Activated T-cell treated with anti-CD3 and anti-CD28 coated beads, Interleukin-2, amount 50 U/mL, for 72 hours (primary cell): Measurements from ENCODE around the gene CRIP2. TPM values are rescaled to one million over a fixed set of nuclear protein-coding genes. Genes with fewer than 3 reads are reported as not detected.

Experiments
- ATAC-seq, 2 donors: fragments of 150-1000 bp; cut with Tn5 transposase; replicated peaks in 1 of 2; 2 replicates each; pipeline ENCODE4 v1.10.0; 2021; ENCODE audit warnings: moderate library complexity in 2 of 2, mild to moderate bottlenecking in 1 of 2
- DNase-seq, 2 donors: peaks; one replicate each; pipeline ENCODE4 v3.0.0; 2021 to 2022; ENCODE audit warnings: mixed read lengths in 1 of 2
- H3K27ac Mint-ChIP-seq: one replicate; pipeline ENCODE4 v1.8.0; 2022; ENCODE audit warnings: mild to moderate bottlenecking, moderate library complexity, mixed read lengths
- H3K27me3 Mint-ChIP-seq: one replicate; pipeline ENCODE4 v1.8.0; 2022; ENCODE audit warnings: low read depth, mixed read lengths
- H3K36me3 Mint-ChIP-seq, 2 donors: one replicate each; pipeline ENCODE4 v1.8.0; 2022; ENCODE audit warnings: mixed read lengths in 2 of 2, mild to moderate bottlenecking in 1 of 2; ENCODE audit not compliant: insufficient read depth in 2 of 2
- H3K4me1 Mint-ChIP-seq: one replicate; pipeline ENCODE4 v1.8.0; 2022; ENCODE audit warnings: low read depth, mixed read lengths
- H3K4me3 Mint-ChIP-seq, 2 donors: one replicate each; pipeline ENCODE4 v1.8.0; 2022; ENCODE audit warnings: mild to moderate bottlenecking in 2 of 2, mixed read lengths in 2 of 2, moderate library complexity in 2 of 2
- H3K9me3 Mint-ChIP-seq, 2 donors: one replicate each; pipeline ENCODE4 v1.8.0; 2022; ENCODE audit warnings: mixed read lengths in 2 of 2
- total RNA-seq, 2 donors: library from RNA; stranded (reverse); gene quantifications; one replicate each; pipeline ENCODE4 v1.2.3, GENCODE V29; 2022

Gene CRIP2
- total RNA-seq, 2 donors from 2014 or later, result 1.1 to 1.3 TPM

GRCh38 chr14:105447651-105448640 is 26.7 kb upstream of the CRIP2 start:
- Mint-ChIP-seq H3K36me3 (peaks cover 0 to 3% of the 10 kb centered on the region in 2 donors), H3K27ac (no peak overlapping the region), H3K4me3 (no peak overlapping the region), H3K9me3 (no peaks in the 10 kb centered on the region), H3K27me3 (no peaks in the 10 kb centered on the region), H3K4me1 (no peaks in the 10 kb centered on the region)
- ATAC-seq (no peak), DNase-seq (no peak)

DNA sequence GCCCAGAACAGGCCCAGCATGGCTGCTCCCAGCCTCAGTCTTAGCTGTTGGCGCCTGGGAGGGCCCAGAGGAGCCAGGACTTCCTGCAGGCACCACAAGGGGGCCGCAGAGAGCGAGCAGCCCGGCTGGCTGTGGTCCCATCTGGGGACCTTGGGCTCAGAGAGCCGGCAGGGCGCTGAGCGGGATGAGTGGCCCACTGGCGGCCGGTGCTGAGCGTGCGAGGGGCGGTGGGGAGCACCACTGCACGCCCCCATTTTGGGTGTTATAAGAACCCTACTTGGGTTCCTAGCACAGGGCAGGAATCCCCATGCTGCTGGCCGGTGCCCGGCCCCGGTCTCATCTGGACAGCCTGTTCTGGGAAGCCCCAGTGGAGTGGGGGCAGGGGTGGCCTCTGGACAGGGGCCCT is 25.9 kb upstream of the CRIP2 start:
- H3K9me3 Mint-ChIP-seq, result no peaks in the 10 kb centered on the region
- peaks cover 0 to 6% of the 10 kb centered on the region in 2 donors for H3K36me3 Mint-ChIP-seq

DNA sequence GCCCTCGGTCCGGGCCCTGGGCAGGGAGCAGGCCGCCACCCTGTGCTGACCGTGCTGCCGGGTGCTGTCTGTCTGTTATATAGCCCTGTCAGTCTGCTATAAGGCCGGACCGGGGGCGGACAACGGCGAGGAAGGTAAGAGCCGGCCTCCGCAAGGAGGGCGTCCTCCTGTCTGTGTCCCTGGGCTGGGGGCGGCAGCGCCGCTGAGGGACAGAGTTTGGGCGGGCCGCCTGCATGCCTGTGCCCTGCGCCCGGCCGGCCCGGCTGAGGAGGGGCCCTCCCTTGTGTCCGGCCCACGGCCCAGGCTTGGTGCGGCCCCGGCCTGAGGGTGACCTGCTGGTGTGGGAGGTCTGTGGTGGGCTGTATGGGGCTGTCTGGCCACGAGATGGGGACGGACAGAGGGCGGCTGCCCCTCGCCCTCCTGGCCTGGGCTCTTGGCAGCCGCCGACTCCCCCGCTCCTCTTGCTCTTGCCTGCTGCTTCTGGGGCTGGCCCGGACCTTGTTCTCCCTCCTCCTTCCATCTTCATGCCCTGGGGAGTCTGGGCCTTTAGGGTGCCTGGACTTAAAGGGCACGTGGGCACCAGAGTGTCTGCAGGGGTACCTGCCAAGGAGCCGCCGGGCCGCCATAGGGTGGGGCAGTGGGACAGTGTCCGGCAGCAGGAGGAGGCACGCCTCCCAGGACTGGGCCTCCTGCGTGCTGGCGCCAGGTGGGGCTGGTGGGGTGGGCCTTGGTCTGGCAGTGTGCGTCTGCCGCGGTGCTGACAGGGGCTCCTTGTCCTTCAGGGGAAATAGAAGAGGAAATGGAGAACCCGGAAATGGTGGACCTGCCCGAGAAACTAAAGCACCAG is 25.1 kb upstream of the CRIP2 start:
- no peak overlapping the region for H3K4me3 Mint-ChIP-seq
- H3K36me3 Mint-ChIP-seq, result peaks cover 0 to 6% of the 10 kb centered on the region in 2 donors
- DNase-seq (no peak), ATAC-seq (no peak)
- H3K27ac Mint-ChIP-seq, result no peak overlapping the region
- H3K27me3 Mint-ChIP-seq, result no peaks in the 10 kb centered on the region
- no peaks in the 10 kb centered on the region for H3K4me1 Mint-ChIP-seq
- no peaks in the 10 kb centered on the region for H3K9me3 Mint-ChIP-seq

More for the DNA sequence above, 25.9 kb upstream of the CRIP2 start:
- H3K4me1 Mint-ChIP-seq, result no peaks in the 10 kb centered on the region
- no peak overlapping the region for H3K27ac Mint-ChIP-seq
- DNase-seq (peak; percentile 63 to 70), ATAC-seq (peak; percentile 81 to 83)
- H3K4me3 Mint-ChIP-seq, result no peak overlapping the region
- H3K27me3 Mint-ChIP-seq, result no peaks in the 10 kb centered on the region

- H3K36me3 Mint-ChIP-seq, result peaks cover 0 to 9% of the 10 kb centered on the region in 2 donors
- H3K4me1 Mint-ChIP-seq, result no peaks in the 10 kb centered on the region
- no peak for DNase-seq
- no peak for ATAC-seq
- no peak overlapping the region for H3K4me3 Mint-ChIP-seq
- no peaks in the 10 kb centered on the region for H3K27me3 Mint-ChIP-seq
- H3K9me3 Mint-ChIP-seq, result no peaks in the 10 kb centered on the region
- no peak overlapping the region for H3K27ac Mint-ChIP-seq
Observed at GRCh38 chr14:105450123-105450505, 24.5 kb upstream of the CRIP2 start.

DNA sequence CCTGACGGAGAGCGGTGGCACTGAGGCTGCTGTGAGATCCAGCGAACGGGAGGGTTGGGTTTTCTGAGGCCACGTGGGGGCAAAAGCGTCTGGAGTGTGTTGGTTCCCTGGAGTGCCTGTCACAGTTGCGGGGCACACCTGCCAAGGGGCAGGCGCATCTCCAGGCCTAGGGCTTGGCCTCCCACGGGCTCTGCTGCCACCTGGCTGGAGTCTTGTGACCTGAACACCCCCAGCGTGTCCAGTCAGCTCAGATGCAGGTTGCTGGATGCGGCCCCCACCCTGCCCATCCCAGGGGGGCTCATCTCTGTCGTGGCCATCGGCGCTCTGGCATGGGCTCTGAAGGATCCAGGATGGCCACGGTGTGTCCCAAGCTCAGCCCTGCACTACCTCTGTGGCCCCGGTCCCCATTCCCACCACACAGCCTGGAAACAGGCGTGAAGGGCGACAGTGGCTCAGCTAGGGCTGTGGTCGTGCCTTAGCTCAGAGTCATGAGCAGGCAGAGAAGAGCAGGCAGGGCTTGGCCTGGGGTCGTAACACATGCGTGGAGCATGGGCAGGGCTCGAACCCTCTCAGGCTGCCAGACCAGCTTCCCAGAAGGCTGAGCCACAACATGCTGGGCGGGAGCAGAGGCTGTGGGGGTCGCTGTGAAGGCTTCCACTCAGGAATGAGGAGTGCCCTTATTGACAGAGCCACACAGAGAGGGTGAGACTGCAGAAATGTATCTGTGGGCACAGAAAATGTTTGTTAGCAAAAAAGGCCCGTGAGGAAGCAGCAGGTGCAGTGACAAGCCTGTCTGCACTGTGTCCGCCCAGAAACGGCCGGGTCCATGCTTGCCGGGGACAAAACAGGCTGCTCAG is 23.5 kb upstream of the CRIP2 start:
- Mint-ChIP-seq H3K27me3 (no peaks in the 10 kb centered on the region), H3K4me3 (no peak overlapping the region), H3K9me3 (no peaks in the 10 kb centered on the region), H3K4me1 (no peaks in the 10 kb centered on the region), H3K27ac (no peak overlapping the region), H3K36me3 (peaks cover 0 to 13% of the 10 kb centered on the region in 2 donors)
- DNase-seq (no peak), ATAC-seq (no peak)

DNA sequence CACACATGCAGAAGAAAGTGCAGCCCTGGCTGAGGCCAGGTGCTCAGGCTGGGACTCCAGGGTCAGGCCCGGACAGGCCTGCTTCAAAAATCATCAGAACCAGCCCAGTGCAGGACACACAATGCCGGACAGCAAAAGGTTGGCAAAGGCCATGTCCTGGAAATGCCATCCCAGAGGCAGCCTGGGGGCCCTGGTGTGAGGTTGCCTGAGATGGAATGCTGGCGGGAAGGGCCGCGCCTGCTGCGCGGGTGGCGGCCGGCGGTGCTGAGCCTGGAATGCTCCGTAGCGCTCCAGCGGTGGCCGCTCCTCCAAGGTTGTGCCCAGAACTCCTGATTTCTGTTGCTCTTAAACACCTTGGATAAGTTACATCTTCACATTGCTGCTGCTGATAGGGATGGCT is 21.7 kb upstream of the CRIP2 start:
- no peaks in the 10 kb centered on the region for H3K27me3 Mint-ChIP-seq
- no peaks in the 10 kb centered on the region for H3K4me1 Mint-ChIP-seq
- ATAC-seq (no peak), DNase-seq (no peak)
- H3K36me3 Mint-ChIP-seq, result peaks cover 0 to 13% of the 10 kb centered on the region in 2 donors
- H3K9me3 Mint-ChIP-seq, result no peaks in the 10 kb centered on the region
- H3K4me3 Mint-ChIP-seq, result no peak overlapping the region
- H3K27ac Mint-ChIP-seq, result no peak overlapping the region

GRCh38 chr14:105453847-105454246 is 20.8 kb upstream of the CRIP2 start:
- Mint-ChIP-seq H3K27ac (no peak overlapping the region), H3K9me3 (no peaks in the 10 kb centered on the region), H3K27me3 (no peaks in the 10 kb centered on the region), H3K4me1 (no peaks in the 10 kb centered on the region), H3K36me3 (peaks cover 0 to 13% of the 10 kb centered on the region in 2 donors), H3K4me3 (no peak overlapping the region)
- DNase-seq (no peak), ATAC-seq (no peak)

GRCh38 chr14:105455086-105455640 is 19.5 kb upstream of the CRIP2 start:
- Mint-ChIP-seq H3K36me3 (peaks cover 0 to 13% of the 10 kb centered on the region in 2 donors), H3K27me3 (no peaks in the 10 kb centered on the region), H3K9me3 (no peaks in the 10 kb centered on the region), H3K4me3 (no peak overlapping the region), H3K4me1 (no peaks in the 10 kb centered on the region), H3K27ac (no peak overlapping the region)
- no peak for DNase-seq
- ATAC-seq, result no peak

DNA sequence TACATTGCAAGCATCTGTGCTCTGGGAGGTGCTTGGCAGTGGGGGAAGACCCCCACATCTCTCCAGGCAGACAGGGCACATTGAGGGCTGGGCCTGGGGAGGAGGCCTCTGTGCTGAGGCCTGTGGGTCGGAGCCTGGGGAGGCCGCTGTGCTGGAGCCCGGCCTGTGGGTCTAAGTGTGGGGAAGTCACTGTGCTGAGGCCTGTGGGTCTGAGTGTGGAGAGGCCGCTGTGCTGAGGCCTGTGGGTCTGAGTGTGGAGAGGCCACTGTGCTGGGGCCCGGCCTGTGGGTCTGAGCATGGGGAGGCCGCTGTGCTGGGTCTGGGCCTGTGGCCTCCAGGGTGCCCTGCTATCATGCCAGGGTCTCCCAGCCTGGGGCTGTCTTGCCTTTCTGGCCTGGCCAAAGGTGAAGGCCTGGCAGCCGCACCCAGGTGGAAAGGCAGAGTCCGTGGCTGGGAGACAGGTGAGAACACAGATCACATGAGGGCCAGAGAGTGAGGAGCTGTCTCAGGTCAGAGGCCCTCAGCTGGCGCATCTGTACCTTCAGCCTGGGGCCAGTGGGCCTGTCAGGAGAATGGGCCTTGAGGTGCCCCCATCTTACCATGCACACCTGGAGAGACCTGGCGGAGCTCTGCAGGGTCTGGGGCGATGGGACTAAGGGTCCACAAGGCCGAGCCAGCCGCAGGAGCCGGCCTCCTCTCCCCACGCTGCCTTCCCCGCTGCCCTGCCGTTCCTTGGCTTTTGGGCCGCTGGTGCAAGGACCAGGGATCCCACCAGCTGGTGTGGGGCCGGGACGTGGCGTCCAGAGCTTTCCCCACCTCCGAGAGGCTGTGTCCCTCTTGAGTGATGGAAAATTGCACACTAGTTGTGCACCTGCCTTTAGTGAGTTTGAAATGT is 18.6 kb upstream of the CRIP2 start:
- no peak overlapping the region for H3K4me3 Mint-ChIP-seq
- no peaks in the 10 kb centered on the region for H3K9me3 Mint-ChIP-seq
- H3K4me1 Mint-ChIP-seq, result no peaks in the 10 kb centered on the region
- H3K27ac Mint-ChIP-seq, result no peak overlapping the region
- peaks cover 0 to 16% of the 10 kb centered on the region in 2 donors for H3K36me3 Mint-ChIP-seq
- DNase-seq (no peak), ATAC-seq (no peak)
- H3K27me3 Mint-ChIP-seq, result no peaks in the 10 kb centered on the region

DNA sequence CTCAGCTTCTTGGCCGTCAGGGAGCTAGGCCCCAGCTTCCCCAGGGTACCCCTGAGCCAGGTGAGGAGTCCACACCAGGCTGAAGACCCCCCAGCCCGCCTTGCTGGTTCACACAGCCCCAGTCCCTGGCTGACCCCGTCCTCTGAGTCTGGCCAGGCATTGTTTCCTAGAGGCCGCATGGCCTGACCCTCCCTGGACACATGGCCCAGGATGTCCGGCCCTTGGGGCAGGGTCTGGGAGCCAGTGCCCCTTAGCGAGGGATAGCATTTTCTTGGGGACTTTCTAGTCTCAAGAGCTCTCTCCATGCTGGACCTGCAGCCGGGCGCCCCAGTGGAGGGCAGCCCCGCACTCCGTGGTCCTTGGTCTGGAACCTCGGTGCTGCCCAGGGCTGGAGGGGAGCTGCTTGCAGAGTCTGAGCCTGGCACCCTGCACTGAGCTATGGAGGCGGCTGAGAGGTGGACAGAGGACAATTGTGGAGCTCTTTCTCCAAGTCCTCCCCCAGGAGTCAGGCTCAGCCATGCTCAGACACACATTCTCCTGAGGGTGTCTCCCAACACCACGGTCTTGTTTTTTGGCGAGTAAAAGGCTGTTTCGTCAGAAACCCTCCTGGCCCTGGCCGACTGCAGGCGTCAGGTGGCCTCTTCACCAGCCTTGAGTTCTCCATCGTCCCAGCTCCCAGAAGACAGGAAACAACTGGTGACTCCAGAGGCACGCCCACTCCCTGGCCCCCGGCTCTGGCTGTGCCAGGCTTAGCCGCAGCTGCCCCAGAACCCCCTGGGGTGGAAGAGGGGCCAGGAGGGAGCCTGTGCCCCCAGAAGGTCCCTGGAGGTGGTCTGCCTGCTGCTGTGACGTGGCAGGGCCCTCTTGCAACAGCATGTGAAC is 17.6 kb upstream of the CRIP2 start:
- no peak for ATAC-seq
- peaks cover 0 to 16% of the 10 kb centered on the region in 2 donors for H3K36me3 Mint-ChIP-seq

DNA sequence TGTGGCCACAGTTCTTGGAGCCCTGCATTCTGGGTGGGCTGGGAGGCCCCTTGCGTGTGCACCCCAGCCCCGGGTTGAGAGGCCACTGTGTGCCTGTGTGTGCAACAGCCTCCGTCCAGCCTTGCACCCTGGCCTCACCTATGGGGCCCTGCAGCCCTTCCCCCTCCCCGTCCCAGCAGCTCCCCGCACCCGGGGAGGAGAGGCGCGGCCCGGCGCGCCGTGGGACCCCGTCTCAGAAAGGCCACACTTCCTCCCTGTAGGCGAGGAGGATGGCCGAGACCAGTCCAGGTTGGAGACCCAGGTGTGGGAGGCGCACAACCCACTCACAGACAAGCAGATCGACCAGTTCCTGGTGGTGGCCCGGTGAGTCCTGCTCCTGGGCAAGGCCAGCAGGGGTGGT is 16.6 kb upstream of the CRIP2 start:
- H3K27me3 Mint-ChIP-seq, result no peaks in the 10 kb centered on the region

More for the DNA sequence above, 17.6 kb upstream of the CRIP2 start:
- no peaks in the 10 kb centered on the region for H3K4me1 Mint-ChIP-seq
- DNase-seq, result no peak
- no peaks in the 10 kb centered on the region for H3K27me3 Mint-ChIP-seq
- no peak overlapping the region for H3K27ac Mint-ChIP-seq
- H3K4me3 Mint-ChIP-seq, result no peak overlapping the region
- no peaks in the 10 kb centered on the region for H3K9me3 Mint-ChIP-seq

More for the DNA sequence above, 16.6 kb upstream of the CRIP2 start:
- H3K4me1 Mint-ChIP-seq, result no peaks in the 10 kb centered on the region
- no peak for DNase-seq
- H3K36me3 Mint-ChIP-seq, result peaks cover 0 to 13% of the 10 kb centered on the region in 2 donors
- no peaks in the 10 kb centered on the region for H3K9me3 Mint-ChIP-seq
- H3K4me3 Mint-ChIP-seq, result no peak overlapping the region
- H3K27ac Mint-ChIP-seq, result no peak overlapping the region
- no peak for ATAC-seq
